Urinary bladder (tissue), 4 donors: ENCODE measurements around the gene FKBP8. TPM values are rescaled to one million over a fixed set of nuclear protein-coding genes. Genes with fewer than 3 reads are reported as not detected.
"Not testable (repeated sequence)": the region's sequence is repeated elsewhere in the genome, so short reads cannot be mapped to it uniquely, and the experiment has no call there.

Experiments
- DNase-seq: peaks from one replicate; pipeline ENCODE4 v3.0.0-alpha.2; 2015; ENCODE audit errors: extremely low spot score
- H3K27ac ChIP-seq: one replicate; pipeline ENCODE4 v1.5.1; 2013; ENCODE audit warnings: low read depth, mild to moderate bottlenecking, moderate library complexity
- H3K36me3 ChIP-seq: one replicate; pipeline ENCODE4 v1.6.1; 2013; ENCODE audit warnings: mild to moderate bottlenecking, moderate library complexity; ENCODE audit not compliant: insufficient read depth
- H3K4me1 ChIP-seq: one replicate; pipeline ENCODE4 v1.6.1; 2013; ENCODE audit warnings: mild to moderate bottlenecking, moderate library complexity; ENCODE audit not compliant: insufficient read depth
- H3K4me3 ChIP-seq: one replicate; pipeline ENCODE4 v1.5.1; 2013; ENCODE audit warnings: low read depth, low read length
- WGBS: extraction: QIAGEN DNeasy Blood & Tissue Kit; methylation state at CpG from one replicate; pipeline ENCODE4 v1.1.7; 2013; 5-methylcytosine and 5-hydroxymethylcytosine counted together
- polyA plus RNA-seq: library from polyadenylated mRNA; stranded (reverse); fragments of 200-250 nt; gene quantifications from one replicate; pipeline ENCODE4 v1.2.3, GENCODE V29; 2013
- total RNA-seq: library from RNA; depleted of rRNA; stranded (reverse); fragments of >200 nt; gene quantifications from one replicate; pipeline ENCODE4 v1.2.3, GENCODE V29; 2014
- donor health status: healthy with polysubstance abuse.
- donor health status: healthy.

The FKBP8 gene
- 71.3 TPM for total RNA-seq
- polyA plus RNA-seq = 317 TPM

GRCh38 chr19:18542941-18543813, at the start of gene FKBP8:
TSS of gene FKBP8 (minus strand) at chr19:18543573. CDS start at chr19:18541970, 1,603 bp downstream.
- peak; percentile 64 for DNase-seq
- H3K4me3 ChIP-seq = peak within 1 kb of the TSS; percentile 98
- H3K4me1 ChIP-seq = peaks cover 1% of the 10 kb centered on the region
- H3K36me3 ChIP-seq = no peaks in the 10 kb centered on the region
- peak within 1 kb of the TSS; percentile 82 for H3K27ac ChIP-seq
- 1% methylated on average over 85 of the region's 86 CpGs for WGBS

DNA sequence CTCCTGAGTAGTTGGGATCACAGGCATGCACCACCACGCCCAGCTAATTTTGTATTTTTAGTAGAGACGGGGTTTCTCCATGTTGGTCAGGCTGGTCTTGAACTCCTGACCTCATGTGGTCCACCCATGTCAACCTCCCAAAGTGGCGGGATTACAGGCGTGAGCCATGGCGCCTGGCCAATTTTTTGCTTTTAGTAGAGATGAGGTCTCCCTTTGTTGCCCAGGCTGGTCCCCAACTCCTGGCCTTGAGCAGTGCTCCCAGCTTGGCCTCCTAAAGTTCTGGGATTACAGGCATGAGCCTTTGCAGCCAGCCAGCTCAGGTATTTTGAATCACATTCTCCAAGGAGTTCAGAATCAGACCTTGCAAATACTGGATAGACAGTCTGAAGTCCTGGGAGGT, 49.4 kb upstream of the FKBP8 start:
- H3K4me1 ChIP-seq, H3K4me3 ChIP-seq, H3K36me3 ChIP-seq, H3K27ac ChIP-seq, DNase-seq: not testable (repeated sequence)
- 81% methylated on average over 5 of the region's 5 CpGs for WGBS

DNA sequence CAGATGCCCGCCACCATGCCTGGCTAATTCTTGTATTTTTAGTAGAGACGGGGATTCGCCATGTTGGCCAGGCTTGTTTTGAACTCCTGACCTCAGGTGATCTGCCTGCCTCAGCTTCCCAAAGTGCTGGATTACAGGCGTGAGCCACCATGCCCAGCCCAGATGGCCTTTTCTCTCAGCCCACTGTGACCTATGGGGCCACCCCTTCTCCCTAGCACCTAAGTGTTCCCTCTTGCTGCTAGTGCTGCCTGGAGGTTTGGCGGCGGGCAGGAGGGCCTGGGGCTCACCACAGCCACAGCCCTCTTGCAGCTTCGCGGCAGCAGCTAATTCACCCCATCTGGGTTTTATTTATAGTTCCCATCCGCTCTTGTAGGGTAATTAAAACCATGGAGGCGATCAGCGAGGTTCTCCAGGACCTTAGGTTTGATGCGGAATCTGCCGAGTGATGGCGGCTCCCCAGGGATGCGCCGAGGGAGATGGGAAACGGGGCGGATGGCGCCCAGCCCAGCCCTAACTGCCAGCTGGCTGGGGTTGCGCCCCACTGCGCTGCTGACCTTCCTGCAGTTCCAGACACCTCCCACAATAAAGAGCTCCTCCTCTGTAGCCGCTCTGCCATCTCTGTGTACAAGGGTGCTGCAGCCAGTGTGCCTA, 48.5 kb upstream of the FKBP8 start:
- WGBS = 88% methylated on average over 22 of the region's 22 CpGs
- Histone ChIP-seq H3K4me3 (no peak overlapping the region), H3K4me1 (peaks cover 3% of the 10 kb centered on the region), H3K36me3 (no peaks in the 10 kb centered on the region), H3K27ac (no peak overlapping the region)
- no peak for DNase-seq

GRCh38 chr19:18590273-18591272, 47.2 kb upstream of the FKBP8 start:
- Histone ChIP-seq H3K4me1 (peaks cover 3% of the 10 kb centered on the region), H3K27ac (no peak overlapping the region), H3K4me3 (no peak overlapping the region), H3K36me3 (no peaks in the 10 kb centered on the region)
- WGBS = 72% methylated on average over 40 of the region's 40 CpGs
- no peak for DNase-seq

DNA sequence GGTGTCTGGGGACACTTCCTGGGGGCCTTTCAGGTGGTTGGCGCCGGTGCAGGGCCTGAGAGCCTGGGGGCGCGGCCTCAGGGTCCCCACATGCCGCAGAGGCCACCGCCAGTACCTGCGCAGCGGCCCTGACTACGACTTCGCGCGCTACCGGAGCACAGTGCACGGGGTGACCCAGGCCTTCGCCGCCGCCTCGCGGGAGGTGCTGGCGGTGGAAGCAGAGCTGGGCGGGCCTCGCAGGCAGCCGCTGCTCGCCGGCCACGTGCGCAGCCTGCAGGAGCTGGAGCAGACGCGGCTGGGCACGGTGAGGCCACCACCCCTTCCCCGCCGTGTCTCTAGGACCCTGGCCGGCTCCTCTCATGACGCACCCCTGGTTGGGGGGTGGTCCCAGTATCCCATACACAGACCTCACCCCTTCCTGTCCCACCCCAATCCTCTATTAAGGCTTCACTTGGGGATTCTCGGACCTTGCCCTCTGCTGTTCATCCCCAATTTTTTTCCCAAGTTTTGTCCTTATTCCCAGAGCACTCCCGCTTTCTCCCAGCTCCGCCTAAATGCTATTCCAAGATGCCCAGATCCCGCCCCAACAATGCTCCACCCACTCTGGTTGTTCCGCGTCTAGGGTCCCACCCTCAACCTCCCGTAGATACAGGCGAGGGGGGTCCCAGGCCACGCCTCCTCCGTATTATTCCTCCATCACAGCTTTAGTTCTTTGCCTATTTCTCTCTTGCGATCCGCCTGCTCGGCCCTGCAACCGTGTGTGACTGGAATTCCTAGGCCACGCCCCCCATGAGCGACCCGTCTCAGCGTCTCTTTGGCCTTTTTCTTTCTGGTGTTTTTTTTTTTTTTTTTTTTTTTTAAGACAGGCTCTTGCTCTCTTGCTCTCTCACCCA, 46.3 kb upstream of the FKBP8 start:
- Histone ChIP-seq H3K4me1 (peaks cover 3% of the 10 kb centered on the region), H3K4me3 (peak overlapping the region; percentile 69), H3K27ac (peak overlapping the region; percentile 60), H3K36me3 (no peaks in the 10 kb centered on the region)
- WGBS = 10% methylated on average over 52 of the region's 52 CpGs
- no peak for DNase-seq

- H3K27ac ChIP-seq = peak within 1 kb of the TSS; percentile 73
- H3K4me3 ChIP-seq = peak within 1 kb of the TSS; percentile 69
- H3K36me3 ChIP-seq = no peaks in the 10 kb centered on the region
- DNase-seq = no peak
- WGBS = under 1% methylated on average over 72 of the region's 72 CpGs
- no peaks in the 10 kb centered on the region for H3K4me1 ChIP-seq
These were observed 45.4 kb upstream of the FKBP8 start, which contains the start of gene REX1BD for GRCh38 chr19:18588611-18589379. TSS of gene REX1BD (plus strand) at chr19:18588798. CDS start at chr19:18588802, 4 bp downstream.

DNA sequence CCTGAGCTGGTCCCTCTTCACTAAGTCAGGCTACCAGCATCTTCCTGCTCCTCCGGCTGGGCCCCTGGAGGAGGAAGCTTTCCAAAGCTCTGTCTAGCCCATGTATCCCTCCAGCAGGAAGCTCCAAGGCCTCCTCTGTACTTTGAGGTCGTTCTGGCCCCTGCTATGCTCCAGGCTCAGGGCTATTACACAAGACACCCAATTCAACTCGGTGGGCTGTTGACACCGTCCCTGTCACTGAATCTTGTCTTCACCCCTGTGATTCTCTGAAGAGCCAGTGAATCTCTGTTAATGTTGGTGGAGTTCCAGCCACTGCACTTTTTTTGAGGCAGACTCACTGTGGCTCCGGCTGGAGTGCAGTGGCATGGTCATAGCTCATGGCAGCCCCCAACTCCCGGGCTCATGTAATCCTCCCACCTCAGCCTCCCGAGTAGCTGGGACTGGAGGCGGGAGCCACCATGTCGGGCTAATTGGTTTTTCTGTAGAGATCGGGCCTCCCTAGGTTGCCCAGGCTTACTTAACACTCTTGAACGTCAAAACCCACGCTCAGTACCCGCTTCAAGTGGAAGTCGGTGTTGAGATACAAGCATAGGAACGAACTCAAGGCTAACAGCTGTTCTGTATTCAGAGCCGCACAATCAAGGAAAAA, 44.7 kb upstream of the FKBP8 start:
- peak overlapping the region; percentile 13 for H3K27ac ChIP-seq

GRCh38 chr19:18587561-18587960, 44.2 kb upstream of the FKBP8 start:
- Histone ChIP-seq H3K4me1 (no peaks in the 10 kb centered on the region), H3K4me3 (no peak overlapping the region), H3K36me3 (no peaks in the 10 kb centered on the region), H3K27ac (no peak overlapping the region)
- DNase-seq = no peak
- WGBS = 93% methylated on average over 12 of the region's 12 CpGs

More for the DNA sequence above, 44.7 kb upstream of the FKBP8 start:
- DNase-seq = no peak
- 26% methylated on average over 16 of the region's 16 CpGs for WGBS
- Histone ChIP-seq H3K36me3 (no peaks in the 10 kb centered on the region), H3K4me3 (no peak overlapping the region), H3K4me1 (no peaks in the 10 kb centered on the region)

DNA sequence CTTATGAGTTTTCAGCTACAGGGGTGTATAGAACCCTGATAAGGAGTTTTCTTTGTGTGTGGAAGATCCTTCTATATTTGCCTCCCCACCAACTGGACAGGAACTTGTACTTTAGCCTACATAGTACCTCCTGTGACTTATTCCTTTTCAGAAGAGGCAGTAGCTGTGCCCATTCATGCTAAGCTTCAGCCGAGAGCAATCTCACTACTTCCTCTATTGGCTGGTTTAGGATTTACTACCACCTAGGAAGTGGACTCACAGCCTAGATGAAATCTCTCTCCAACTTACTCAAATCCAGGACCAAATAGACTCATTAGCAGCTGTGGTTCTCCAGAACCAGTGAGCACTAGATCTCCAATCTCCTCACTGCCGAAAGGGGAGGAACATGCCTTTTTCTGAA, 42.9 kb upstream of the FKBP8 start:
- no peaks in the 10 kb centered on the region for H3K36me3 ChIP-seq
- WGBS = 46% methylated on average over 2 of the region's 2 CpGs
- no peaks in the 10 kb centered on the region for H3K4me1 ChIP-seq
- DNase-seq = no peak
- no peak overlapping the region for H3K27ac ChIP-seq
- no peak overlapping the region for H3K4me3 ChIP-seq

- 65% methylated on average over 7 of the region's 7 CpGs for WGBS
- Histone ChIP-seq H3K36me3 (no peaks in the 10 kb centered on the region), H3K4me1 (no peaks in the 10 kb centered on the region), H3K27ac (no peak overlapping the region), H3K4me3 (no peak overlapping the region)
- DNase-seq = no peak
These were observed 36.9 kb upstream of the FKBP8 start for GRCh38 chr19:18580311-18580710.

GRCh38 chr19:18577365-18577914, 34.1 kb upstream of the FKBP8 start:
- no peak for DNase-seq
- 82% methylated on average over 21 of the region's 21 CpGs for WGBS
- H3K36me3 ChIP-seq = no peaks in the 10 kb centered on the region
- H3K4me1 ChIP-seq = peaks cover 5% of the 10 kb centered on the region
- no peak overlapping the region for H3K4me3 ChIP-seq
- H3K27ac ChIP-seq = no peak overlapping the region
